ENCODE results near the gene RENBP.

Gene RENBP

DNA sequence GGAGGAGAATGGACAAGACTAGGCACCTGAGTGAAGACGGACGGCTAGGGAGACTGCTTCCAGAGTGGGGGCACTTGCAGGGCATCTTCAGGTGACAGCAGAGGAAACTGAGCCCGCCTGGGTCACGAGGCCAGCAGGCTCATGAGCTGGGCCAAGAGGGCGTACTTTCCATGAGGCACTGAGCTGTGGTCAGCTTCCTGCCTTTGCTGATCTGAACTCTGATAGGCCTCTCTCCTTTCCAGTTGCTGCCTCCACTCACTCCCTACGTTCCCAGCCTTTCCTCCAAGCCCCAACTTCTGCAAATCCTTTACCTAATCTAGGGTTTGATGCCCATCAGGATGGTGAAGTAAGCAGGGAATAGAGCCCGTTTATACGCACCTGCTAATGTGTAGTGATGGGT, 57.1 kb downstream of the RENBP start:
- no peak for DNase-seq (ENCODE audit: low read depth)

GRCh38 chrX:153886915-153887314, 57.5 kb downstream of the RENBP start:
- no peak for DNase-seq (ENCODE audit: low read depth)

- DNase-seq (ENCODE audit: low read depth) = no peak
These were observed 58.2 kb downstream of the RENBP start, which contains the start of gene L1CAM for GRCh38 chrX:153885968-153886903. TSS of gene L1CAM (minus strand) at chrX:153886173. CDS start at chrX:153875836, 10,337 bp downstream.
